GM19035 (cell line): ENCODE measurements around the gene GNRH2.
"Not testable (repeated sequence)": the region's sequence is repeated elsewhere in the genome, so short reads cannot be mapped to it uniquely, and the experiment has no call there.

Source experiments
- ATAC-seq: cut with Tn5 transposase; IDR thresholded peaks from one replicate; pipeline ENCODE4 v1.9.1; 2021; ENCODE audit not compliant: unreplicated experiment

Gene GNRH2

GRCh38 chr20:3041854-3042409 lies 1.5 kb upstream of the GNRH2 start:
- ATAC-seq, result no peak

- ATAC-seq, result no peak
Observed at GRCh38 chr20:3042625-3043024, 797 bp upstream of the GNRH2 start.

GRCh38 chr20:3044336-3044965 lies 1.0 kb downstream of the GNRH2 start:
- ATAC-seq, result no peak

- peak; percentile 49 for ATAC-seq
Observed at GRCh38 chr20:3045042-3045815, 1.8 kb downstream of the GNRH2 start.

GRCh38 chr20:3045816-3046676 lies 2.6 kb downstream of the GNRH2 start, which contains the start of gene MRPS26:
Gene MRPS26, plus strand, starts transcription at chr20:3046052. Its CDS starts 17 bp downstream, at chr20:3046069.
- ATAC-seq, result peak; percentile 89

GRCh38 chr20:3046677-3047462 lies 3.4 kb downstream of the GNRH2 start:
- no peak for ATAC-seq

GRCh38 chr20:3047486-3048419 lies 4.3 kb downstream of the GNRH2 start:
- ATAC-seq, result no peak

GRCh38 chr20:3051385-3052019 lies 8.1 kb downstream of the GNRH2 start:
- ATAC-seq, result no peak

- no peak for ATAC-seq
Observed at GRCh38 chr20:3059489-3059888, 16.1 kb downstream of the GNRH2 start.

- ATAC-seq, result not testable (repeated sequence)
Observed at GRCh38 chr20:3064119-3064518, 20.7 kb downstream of the GNRH2 start.

GRCh38 chr20:3067139-3068014 lies 24.0 kb downstream of the GNRH2 start:
- no peak for ATAC-seq

- ATAC-seq, result no peak
Observed at GRCh38 chr20:3068075-3068474, 24.7 kb downstream of the GNRH2 start.

GRCh38 chr20:3068986-3069900 lies 25.8 kb downstream of the GNRH2 start:
- no peak for ATAC-seq

GRCh38 chr20:3070725-3071124 lies 27.3 kb downstream of the GNRH2 start:
- ATAC-seq, result no peak

- ATAC-seq, result no peak
Observed at GRCh38 chr20:3071266-3071609, 27.8 kb downstream of the GNRH2 start.

GRCh38 chr20:3071610-3072529 lies 28.4 kb downstream of the GNRH2 start, which contains the start of gene OXT:
Gene OXT, plus strand, starts transcription at chr20:3071620. Its CDS starts 36 bp downstream, at chr20:3071656.
- ATAC-seq, result no peak
